Glomerular endothelial cell (primary cell): ENCODE data around the gene NFATC2. TPM values are rescaled to one million over a fixed set of nuclear protein-coding genes. Genes with fewer than 3 reads are reported as not detected.
A peak's percentile ranks its signal among the peaks of the same experiment; 100 is the strongest.

Experiments used
- DNase-seq: peaks from one replicate; pipeline ENCODE4 v3.0.0-alpha.2; 2011; ENCODE audit warnings: low read depth, low spot score; ENCODE audit errors: extremely low read depth
- total RNA-seq: library from RNA; depleted of rRNA; stranded (reverse); fragments of >200 nt; gene quantifications from 2 replicates; pipeline ENCODE4 v1.2.3, GENCODE V29; 2015

NFATC2 gene
- total RNA-seq, 1 donor from 2014 or later = 21.6 TPM

GRCh38 chr20:51498765-51499540 is 43.6 kb downstream of the NFATC2 start:
- DNase-seq = no peak

- no peak for DNase-seq
Measured at GRCh38 chr20:51497542-51498467, 44.7 kb downstream of the NFATC2 start.

GRCh38 chr20:51496964-51497363 is 45.6 kb downstream of the NFATC2 start:
- DNase-seq = no peak

GRCh38 chr20:51495921-51496545 is 46.5 kb downstream of the NFATC2 start:
- no peak for DNase-seq

GRCh38 chr20:51495291-51495690 is 47.2 kb downstream of the NFATC2 start:
- DNase-seq = no peak

GRCh38 chr20:51494241-51495110 is 48.0 kb downstream of the NFATC2 start:
- DNase-seq = no peak

GRCh38 chr20:51493346-51493791 is 49.1 kb downstream of the NFATC2 start:
- DNase-seq = no peak

GRCh38 chr20:51492167-51493092 is 50.1 kb downstream of the NFATC2 start:
- DNase-seq = peak; percentile 75

- no peak for DNase-seq
Measured at GRCh38 chr20:51491393-51491792, 51.1 kb downstream of the NFATC2 start.

- DNase-seq = no peak
Measured at GRCh38 chr20:51490635-51491034, 51.9 kb downstream of the NFATC2 start.

- DNase-seq = no peak
Measured at GRCh38 chr20:51489611-51490010, 52.9 kb downstream of the NFATC2 start.

- DNase-seq = no peak
Measured at GRCh38 chr20:51488331-51488730, 54.2 kb downstream of the NFATC2 start.

GRCh38 chr20:51487565-51488268 is 54.8 kb downstream of the NFATC2 start:
- DNase-seq = no peak

GRCh38 chr20:51487076-51487475 is 55.4 kb downstream of the NFATC2 start:
- DNase-seq = no peak

- no peak for DNase-seq
Measured at GRCh38 chr20:51486197-51487005, 56.1 kb downstream of the NFATC2 start.

- DNase-seq = no peak
Measured at GRCh38 chr20:51484831-51485230, 57.7 kb downstream of the NFATC2 start.

GRCh38 chr20:51484141-51484815 is 58.2 kb downstream of the NFATC2 start:
- DNase-seq = no peak
